IPS-20b (cell line): ENCODE results near the gene ADAMTSL1.
"Not testable (repeated sequence)": the region's sequence is repeated elsewhere in the genome, so short reads cannot be mapped to it uniquely, and the experiment has no call there.

Source experiments
- H3K27ac ChIP-seq: one replicate; pipeline ENCODE4 v1.5.1; 2013; ENCODE audit warnings: low read length
- H3K27me3 ChIP-seq: 2 replicates; pipeline ENCODE4 v1.6.1; 2013; ENCODE audit warnings: mild to moderate bottlenecking, low read length, inconsistent platforms; ENCODE audit not compliant: insufficient read depth
- H3K36me3 ChIP-seq: 2 replicates; pipeline ENCODE4 v1.6.1; 2013; ENCODE audit warnings: low read depth, mild to moderate bottlenecking, inconsistent platforms, low read length, moderate library complexity; ENCODE audit not compliant: insufficient read depth
- H3K4me1 ChIP-seq: 2 replicates; pipeline ENCODE4 v1.6.1; 2013; ENCODE audit warnings: mild to moderate bottlenecking, control low read depth, inconsistent platforms, low read length, moderate library complexity; ENCODE audit not compliant: insufficient read depth
- H3K4me3 ChIP-seq: 2 replicates; pipeline ENCODE4 v1.5.1; 2013; ENCODE audit warnings: mild to moderate bottlenecking, low read length, inconsistent platforms
- H3K9ac ChIP-seq: 2 replicates; pipeline ENCODE4 v1.6.1; 2013; ENCODE audit warnings: low read depth, mild to moderate bottlenecking, inconsistent platforms, low read length, moderate library complexity
- H3K9me3 ChIP-seq: 2 replicates; pipeline ENCODE4 v1.6.1; 2013; ENCODE audit warnings: mild to moderate bottlenecking, low read depth, low read length, inconsistent platforms; ENCODE audit not compliant: insufficient read depth

Gene ADAMTSL1

DNA sequence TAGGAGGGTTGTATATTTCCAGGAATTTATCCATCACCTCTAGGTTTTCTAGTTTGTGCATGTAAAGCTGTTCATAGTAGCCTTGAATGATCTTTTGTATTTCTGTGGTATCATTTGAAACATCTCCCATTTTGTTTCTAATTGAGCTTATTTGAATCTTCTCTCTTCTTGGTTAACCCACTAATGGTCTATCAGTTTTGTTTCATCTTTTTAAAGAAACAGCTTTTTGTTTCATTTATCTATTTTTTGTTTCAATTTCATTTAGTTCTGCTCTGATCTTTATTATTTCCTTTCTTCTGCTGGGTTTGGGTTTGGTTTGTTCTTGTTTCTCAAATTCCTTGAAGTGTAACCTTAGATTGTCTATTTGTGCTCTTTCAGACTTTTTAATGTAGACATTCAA is 401.0 kb downstream of the ADAMTSL1 start:
- not testable (repeated sequence) for H3K27ac ChIP-seq, H3K9ac ChIP-seq, H3K4me3 ChIP-seq, H3K9me3 ChIP-seq, H3K36me3 ChIP-seq, H3K4me1 ChIP-seq, H3K27me3 ChIP-seq

DNA sequence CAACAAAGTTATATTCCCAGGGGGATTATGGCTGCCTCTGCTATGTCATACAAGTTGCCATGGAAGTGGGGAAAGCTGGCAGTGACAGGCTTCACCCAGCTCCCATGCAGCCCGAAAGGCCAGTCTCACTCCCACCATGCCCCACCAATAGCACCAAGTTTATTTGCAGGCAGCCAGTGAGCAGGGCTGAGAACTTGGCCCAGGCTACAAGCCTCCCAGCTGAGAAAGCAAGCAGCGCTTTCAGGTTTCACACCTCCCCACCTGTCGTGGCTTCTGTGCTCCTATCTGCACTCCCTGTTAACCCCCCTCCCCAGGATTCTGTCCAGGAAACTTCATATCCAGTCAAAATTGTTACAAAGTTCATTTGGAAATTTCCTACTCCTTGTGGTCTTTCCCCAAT is 404.0 kb downstream of the ADAMTSL1 start:
- H3K27me3 ChIP-seq: no peaks in the 10 kb centered on the region
- no peaks in the 10 kb centered on the region for H3K4me1 ChIP-seq
- no peak overlapping the region for H3K9ac ChIP-seq
- no peaks in the 10 kb centered on the region for H3K36me3 ChIP-seq
- H3K4me3 ChIP-seq: no peak overlapping the region
- H3K27ac ChIP-seq: no peak overlapping the region
- H3K9me3 ChIP-seq: peaks cover 1% of the 10 kb centered on the region; the same call in 1 of the 2 replicates

- H3K9me3 ChIP-seq: peaks cover 4% of the 10 kb centered on the region; the same call in 1 of the 2 replicates
- H3K4me3 ChIP-seq: no peak overlapping the region
- no peak overlapping the region for H3K9ac ChIP-seq
- H3K36me3 ChIP-seq: no peaks in the 10 kb centered on the region
- no peak overlapping the region for H3K27ac ChIP-seq
- H3K27me3 ChIP-seq: no peaks in the 10 kb centered on the region
- no peaks in the 10 kb centered on the region for H3K4me1 ChIP-seq
Observed at GRCh38 chr9:18881758-18882157, 407.8 kb downstream of the ADAMTSL1 start.

- H3K4me1 ChIP-seq: peaks cover 7% of the 10 kb centered on the region; the same call in 1 of the 2 replicates
- no peaks in the 10 kb centered on the region for H3K27me3 ChIP-seq
- H3K9me3 ChIP-seq: peaks cover 4% of the 10 kb centered on the region; the same call in 1 of the 2 replicates
- H3K9ac ChIP-seq: no peak overlapping the region
- no peak overlapping the region for H3K27ac ChIP-seq
- H3K4me3 ChIP-seq: no peak overlapping the region
- H3K36me3 ChIP-seq: no peaks in the 10 kb centered on the region
Observed at GRCh38 chr9:18887546-18887945, 413.6 kb downstream of the ADAMTSL1 start.

DNA sequence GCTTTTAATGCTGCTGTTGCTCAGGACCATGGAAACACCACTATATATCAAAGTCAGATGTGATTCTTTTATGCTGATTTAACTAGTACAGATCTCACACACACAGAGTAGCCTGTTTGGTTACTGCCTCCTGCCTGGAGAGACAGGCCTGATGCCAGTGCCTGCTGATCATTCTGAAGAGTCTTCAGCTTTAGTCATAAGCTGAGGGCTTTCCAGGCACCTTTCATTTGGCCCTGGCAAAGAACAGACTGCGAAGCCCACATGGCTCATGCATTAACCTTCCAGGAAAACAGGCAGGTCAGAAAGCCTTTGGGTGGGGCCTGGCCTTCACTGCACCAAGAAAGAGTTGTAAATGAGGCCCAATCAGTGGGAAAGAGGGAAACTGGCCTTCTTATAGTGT is 414.3 kb downstream of the ADAMTSL1 start:
- Histone ChIP-seq H3K27me3 (no peaks in the 10 kb centered on the region), H3K36me3 (no peaks in the 10 kb centered on the region), H3K4me1 (peaks cover 7% of the 10 kb centered on the region; the same call in 1 of the 2 replicates), H3K27ac (no peak overlapping the region), H3K4me3 (no peak overlapping the region), H3K9ac (no peak overlapping the region), H3K9me3 (no peaks in the 10 kb centered on the region)

DNA sequence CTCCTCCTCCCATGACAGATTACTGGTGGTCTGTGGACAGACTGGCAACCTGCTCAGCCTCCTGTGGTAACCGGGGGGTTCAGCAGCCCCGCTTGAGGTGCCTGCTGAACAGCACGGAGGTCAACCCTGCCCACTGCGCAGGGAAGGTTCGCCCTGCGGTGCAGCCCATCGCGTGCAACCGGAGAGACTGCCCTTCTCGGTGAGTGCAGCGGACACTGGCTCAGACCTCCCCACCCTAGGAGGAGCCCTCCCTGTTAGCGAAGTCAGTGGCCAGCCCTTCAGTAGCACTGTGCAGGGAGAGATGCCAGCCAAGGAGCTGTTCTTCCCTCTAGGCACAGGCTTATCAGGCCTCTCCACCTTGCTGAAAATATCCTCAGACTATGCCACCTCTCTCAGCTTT is 415.6 kb downstream of the ADAMTSL1 start:
- H3K36me3 ChIP-seq: no peaks in the 10 kb centered on the region
- H3K9me3 ChIP-seq: no peaks in the 10 kb centered on the region
- H3K27ac ChIP-seq: no peak overlapping the region
- peaks cover 7% of the 10 kb centered on the region; the same call in 1 of the 2 replicates for H3K4me1 ChIP-seq
- H3K27me3 ChIP-seq: no peaks in the 10 kb centered on the region
- no peak overlapping the region for H3K9ac ChIP-seq
- H3K4me3 ChIP-seq: no peak overlapping the region

GRCh38 chr9:18890372-18890771 is 416.4 kb downstream of the ADAMTSL1 start:
- H3K9me3 ChIP-seq: peaks cover 1% of the 10 kb centered on the region; the same call in 1 of the 2 replicates
- H3K4me3 ChIP-seq: no peak overlapping the region
- H3K27ac ChIP-seq: no peak overlapping the region
- peaks cover 7% of the 10 kb centered on the region; the same call in 1 of the 2 replicates for H3K4me1 ChIP-seq
- H3K27me3 ChIP-seq: no peaks in the 10 kb centered on the region
- no peaks in the 10 kb centered on the region for H3K36me3 ChIP-seq
- no peak overlapping the region for H3K9ac ChIP-seq

- Histone ChIP-seq H3K27me3 (no peaks in the 10 kb centered on the region), H3K4me1 (peaks cover 7% of the 10 kb centered on the region; the same call in 1 of the 2 replicates), H3K9ac (no peak overlapping the region), H3K9me3 (peaks cover 18% of the 10 kb centered on the region; the same call in 1 of the 2 replicates), H3K36me3 (no peaks in the 10 kb centered on the region), H3K27ac (no peak overlapping the region), H3K4me3 (no peak overlapping the region)
Observed at GRCh38 chr9:18891946-18892670, 418.2 kb downstream of the ADAMTSL1 start.

DNA sequence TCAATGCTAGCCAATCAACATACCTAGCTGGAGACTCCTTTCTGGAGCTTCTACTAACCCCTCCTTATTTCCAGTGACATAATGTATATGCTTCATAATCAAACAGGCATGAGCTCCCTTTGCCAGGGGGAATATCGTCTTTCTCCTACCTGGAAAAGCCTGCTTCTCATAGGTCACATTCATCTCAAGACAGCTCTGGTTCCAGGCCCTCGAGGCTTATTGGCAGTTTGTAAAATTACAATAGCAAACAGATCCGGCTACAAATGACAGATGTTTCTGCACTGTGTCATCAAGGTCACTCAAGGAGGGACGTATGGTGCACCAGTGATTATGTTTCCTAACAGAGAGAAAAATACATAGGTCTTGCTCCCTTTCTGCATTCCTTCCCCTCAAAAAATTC is 419.1 kb downstream of the ADAMTSL1 start:
- Histone ChIP-seq H3K9me3 (peaks cover 18% of the 10 kb centered on the region; the same call in 1 of the 2 replicates), H3K4me1 (peaks cover 7% of the 10 kb centered on the region; the same call in 1 of the 2 replicates), H3K4me3 (no peak overlapping the region), H3K27me3 (no peaks in the 10 kb centered on the region), H3K36me3 (no peaks in the 10 kb centered on the region), H3K9ac (no peak overlapping the region), H3K27ac (no peak overlapping the region)

DNA sequence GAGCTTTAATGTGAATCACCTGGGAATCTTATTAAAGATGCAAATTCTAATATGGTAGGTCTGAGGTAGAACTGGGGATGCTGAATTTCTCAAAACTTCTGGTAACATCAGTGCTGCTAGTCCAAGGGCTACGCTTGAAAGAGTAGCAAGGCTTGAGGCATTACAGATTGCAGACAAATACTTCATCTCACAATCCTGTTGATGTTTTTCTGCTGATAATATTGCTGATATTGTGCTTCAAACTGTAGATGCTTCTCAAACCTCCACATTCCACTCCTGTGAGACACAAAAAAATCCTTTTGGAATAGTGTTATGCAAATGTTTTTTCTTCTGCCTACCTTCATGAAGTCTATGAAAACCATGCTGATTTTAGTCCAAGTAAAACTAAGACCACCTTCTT is 419.5 kb downstream of the ADAMTSL1 start:
- Histone ChIP-seq H3K9ac (no peak overlapping the region), H3K27ac (no peak overlapping the region), H3K36me3 (no peaks in the 10 kb centered on the region), H3K4me1 (peaks cover 7% of the 10 kb centered on the region; the same call in 1 of the 2 replicates), H3K27me3 (no peaks in the 10 kb centered on the region), H3K4me3 (no peak overlapping the region), H3K9me3 (peaks cover 18% of the 10 kb centered on the region; the same call in 1 of the 2 replicates)

- Histone ChIP-seq H3K9ac (no peak overlapping the region), H3K9me3 (peaks cover 18% of the 10 kb centered on the region; the same call in 1 of the 2 replicates), H3K4me3 (no peak overlapping the region), H3K27me3 (no peaks in the 10 kb centered on the region), H3K4me1 (peaks cover 3% of the 10 kb centered on the region; the same call in 1 of the 2 replicates), H3K36me3 (no peaks in the 10 kb centered on the region), H3K27ac (no peak overlapping the region)
Observed at GRCh38 chr9:18896004-18896403, 422.1 kb downstream of the ADAMTSL1 start.

GRCh38 chr9:18896531-18897179 is 422.7 kb downstream of the ADAMTSL1 start:
- Histone ChIP-seq H3K9ac (no peak overlapping the region), H3K4me3 (no peak overlapping the region), H3K4me1 (no peaks in the 10 kb centered on the region), H3K27ac (no peak overlapping the region), H3K9me3 (peaks cover 18% of the 10 kb centered on the region; the same call in 1 of the 2 replicates), H3K27me3 (no peaks in the 10 kb centered on the region), H3K36me3 (no peaks in the 10 kb centered on the region)
